Measurements from ENCODE around the gene DHPS.
"Not testable (repeated sequence)": the region's sequence is repeated elsewhere in the genome, so short reads cannot be mapped to it uniquely, and the experiment has no call there.

Gene DHPS

DNA sequence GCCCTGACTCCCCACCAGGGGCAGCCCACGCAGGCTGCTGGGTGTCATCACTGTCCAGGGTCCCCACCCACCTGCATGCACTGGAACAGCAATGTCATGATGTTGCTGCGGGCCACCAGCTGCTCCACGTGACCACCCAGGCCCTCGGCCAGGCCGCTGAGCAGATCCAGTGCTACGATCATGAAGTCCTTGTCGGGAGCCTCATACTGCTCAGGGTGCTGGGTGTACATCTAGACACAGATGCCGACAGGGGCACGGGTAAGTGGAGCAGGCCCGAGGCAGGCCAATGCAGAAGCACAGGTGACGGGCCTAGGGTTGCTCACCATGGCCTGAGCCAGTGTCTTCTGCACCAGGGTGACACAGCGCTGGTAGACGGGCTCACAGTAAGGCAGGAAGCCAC, 23.5 kb upstream of the DHPS start:
- DNase-seq (ENCODE audit: low read depth): no peak

DNA sequence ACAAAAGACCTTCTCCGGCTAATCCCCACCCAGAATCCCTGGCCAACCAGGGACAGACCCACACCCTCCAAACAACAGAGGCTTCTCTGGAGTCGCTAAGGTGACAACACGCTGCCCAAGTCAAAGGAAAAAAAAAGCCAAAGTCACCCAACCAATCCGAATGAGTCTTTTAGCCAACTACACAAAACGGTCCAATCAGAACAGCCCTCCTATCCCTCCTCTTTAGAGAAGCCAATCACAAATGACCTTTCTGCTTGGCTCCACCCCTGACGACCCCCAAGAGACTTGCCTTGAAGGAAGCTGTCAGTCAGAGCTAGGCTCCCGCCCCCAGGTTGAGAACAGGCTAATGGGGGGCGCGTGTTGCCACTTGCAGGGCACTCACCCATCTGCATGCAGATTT, 21.4 kb upstream of the DHPS start:
- DNase-seq (ENCODE audit: low read depth): no peak

DNA sequence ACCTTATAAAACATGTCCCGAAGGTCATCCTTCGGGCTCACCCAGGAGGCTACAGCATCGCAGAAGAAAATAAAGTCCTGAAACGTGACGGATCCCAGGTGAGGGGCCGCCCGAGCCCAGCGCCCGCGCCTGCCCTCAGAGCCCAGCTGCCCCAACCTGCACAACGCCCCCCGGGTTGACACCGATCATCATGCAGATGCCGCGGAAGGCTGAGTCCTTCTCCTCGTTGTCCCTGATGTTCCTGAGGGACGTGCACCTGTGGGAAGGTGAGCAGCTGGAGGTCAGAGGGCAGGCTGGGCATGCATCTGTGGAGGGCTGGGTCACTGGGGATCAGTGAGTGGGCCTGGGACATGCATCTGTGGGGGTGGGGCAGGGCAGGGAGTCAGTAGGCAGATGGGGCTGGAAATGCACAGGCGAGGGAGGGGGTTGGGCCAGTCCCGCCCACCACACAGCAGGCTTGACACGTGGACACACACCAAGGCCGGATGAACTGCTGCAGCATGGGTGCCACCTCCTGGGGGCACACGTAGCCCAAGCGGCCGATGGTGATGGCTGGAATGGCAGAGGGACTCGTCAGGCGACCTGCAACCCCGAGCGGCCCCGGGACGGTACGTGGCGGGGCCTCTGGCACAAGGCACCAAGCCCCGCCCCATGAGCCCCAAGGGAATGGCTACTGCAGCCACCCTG, 20.1 kb upstream of the DHPS start:
- no peak for DNase-seq (ENCODE audit: low read depth)

DNA sequence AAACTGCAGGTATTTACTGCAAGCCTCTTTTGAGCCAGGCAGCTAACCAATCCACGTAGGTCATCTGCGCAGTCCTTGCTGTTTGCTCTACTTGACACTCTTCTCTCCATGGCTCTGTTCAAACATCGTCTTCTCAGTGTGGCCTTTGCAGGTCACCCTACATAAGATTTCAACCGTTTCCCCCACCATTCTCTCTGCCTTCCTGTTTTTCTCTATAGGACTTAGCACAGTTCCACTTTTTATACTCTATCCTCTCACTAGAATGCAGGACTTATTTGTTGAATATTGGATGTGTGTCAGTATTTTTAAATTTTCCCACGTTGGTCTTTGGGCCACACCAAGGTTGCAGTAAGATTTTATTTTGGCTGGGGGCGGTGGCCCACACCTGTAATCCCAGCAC, 16.5 kb upstream of the DHPS start:
- DNase-seq (ENCODE audit: low read depth): no peak

DNA sequence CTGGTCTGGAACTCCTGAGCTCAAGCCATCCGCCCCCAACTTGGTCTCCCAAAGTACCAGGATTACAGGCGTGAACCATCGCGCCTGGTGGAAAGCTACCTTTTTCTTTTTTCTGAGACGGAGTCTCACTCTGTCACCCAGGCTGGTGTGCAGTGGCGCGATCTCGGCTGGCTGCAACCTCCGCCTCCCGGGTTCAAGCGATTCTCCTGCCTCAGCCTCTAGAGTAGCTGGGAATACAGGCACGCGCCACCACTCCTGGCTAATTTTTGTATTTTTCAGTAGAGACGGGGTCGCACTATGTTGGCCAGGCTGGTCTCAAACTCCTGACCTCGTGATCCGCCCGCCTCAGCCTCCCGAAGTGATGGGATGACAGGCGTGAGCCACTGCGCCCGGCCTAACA, 15.7 kb upstream of the DHPS start:
- DNase-seq (ENCODE audit: low read depth): not testable (repeated sequence)

DNA sequence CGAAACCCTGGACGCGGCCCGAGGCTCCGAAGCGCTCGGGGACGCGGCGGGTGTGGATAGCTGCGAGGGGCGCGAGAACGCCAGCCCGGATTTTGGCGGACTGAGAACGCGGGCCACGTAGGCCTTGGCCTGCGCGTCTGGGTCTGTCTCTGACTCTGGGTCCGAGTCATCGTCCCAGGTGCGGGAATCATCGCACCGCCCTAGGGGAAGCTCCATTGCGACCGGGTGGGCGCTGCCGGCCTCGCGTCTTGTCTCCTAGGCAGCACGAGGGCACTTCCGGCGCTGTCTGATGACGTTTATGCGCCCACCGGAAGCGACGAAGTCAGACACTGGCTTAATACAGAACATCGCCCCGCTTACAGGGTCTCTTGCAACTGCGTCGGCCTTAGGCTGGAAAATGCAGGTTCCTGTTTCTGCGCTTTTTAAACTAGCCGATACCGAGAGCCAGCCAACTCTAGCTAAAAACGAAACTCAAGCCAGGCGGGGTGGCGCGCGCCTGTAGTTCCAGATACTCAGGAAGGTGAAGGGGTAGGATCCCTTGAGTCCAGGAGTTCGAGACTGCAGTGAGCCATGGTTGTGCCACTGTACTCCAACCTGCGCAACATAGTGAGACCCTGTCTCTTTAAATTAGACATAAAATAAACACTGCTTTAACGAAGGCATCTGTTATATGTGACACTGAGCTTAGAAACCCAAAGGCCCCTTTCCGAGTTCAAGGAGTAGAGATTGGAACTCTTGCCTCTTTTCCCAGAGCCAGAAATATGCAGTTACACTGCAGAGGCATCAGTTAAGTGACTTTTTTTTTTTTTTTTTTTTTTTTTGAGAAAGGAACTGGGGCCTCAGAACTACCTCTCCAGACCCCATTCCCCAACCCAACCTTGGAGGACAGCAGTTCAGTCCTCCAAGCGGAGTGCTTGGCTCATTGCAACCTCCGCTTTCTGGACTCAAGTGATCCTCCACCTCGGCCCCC, 15.0 kb upstream of the DHPS start, which contains the start of gene FBXW9:
Gene FBXW9, minus strand, starts transcription at position 266 of the 970 bp plus-strand sequence. Its CDS starts 50 bp downstream, at position 216.
- peak; percentile 100 for DNase-seq (ENCODE audit: low read depth)

DNA sequence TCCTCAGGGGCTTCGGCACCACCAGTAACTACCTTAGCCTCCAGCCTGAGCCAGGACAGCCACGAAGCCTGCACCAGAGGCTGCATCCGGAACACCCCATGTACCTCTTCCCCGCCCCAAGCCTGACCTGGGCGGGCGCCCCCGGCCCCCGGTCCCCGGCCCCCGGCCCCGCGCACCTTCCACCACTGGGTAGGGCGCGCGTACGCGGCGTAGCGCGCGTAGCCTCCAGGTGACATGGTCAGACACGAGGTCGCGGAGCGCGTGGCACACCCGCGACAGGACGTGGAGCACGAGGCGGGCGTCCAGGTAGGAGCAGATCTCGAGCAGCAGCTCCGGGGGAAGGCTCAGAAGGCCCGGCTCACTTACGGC, 14.3 kb upstream of the DHPS start:
- DNase-seq (ENCODE audit: low read depth): no peak

DNA sequence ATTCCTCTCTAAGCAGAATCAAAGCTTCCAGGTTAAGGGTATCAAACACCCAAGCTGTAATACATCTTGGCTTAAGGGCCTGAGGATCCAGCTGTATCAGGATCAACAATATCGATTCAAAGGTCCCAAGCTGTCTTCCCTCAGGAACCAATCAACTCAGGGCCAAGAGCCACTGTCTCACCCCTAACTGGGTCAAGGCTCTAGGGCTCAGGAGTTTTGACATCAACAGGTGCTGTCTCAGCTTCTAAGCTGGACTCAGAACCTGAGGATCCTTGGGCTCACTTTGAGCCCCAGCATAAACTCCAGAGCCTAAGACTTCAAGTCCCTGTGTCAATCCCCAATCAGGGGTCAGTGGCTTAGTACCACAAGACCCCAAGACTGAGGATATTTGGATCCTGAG, 13.8 kb upstream of the DHPS start:
- DNase-seq (ENCODE audit: low read depth): no peak

DNA sequence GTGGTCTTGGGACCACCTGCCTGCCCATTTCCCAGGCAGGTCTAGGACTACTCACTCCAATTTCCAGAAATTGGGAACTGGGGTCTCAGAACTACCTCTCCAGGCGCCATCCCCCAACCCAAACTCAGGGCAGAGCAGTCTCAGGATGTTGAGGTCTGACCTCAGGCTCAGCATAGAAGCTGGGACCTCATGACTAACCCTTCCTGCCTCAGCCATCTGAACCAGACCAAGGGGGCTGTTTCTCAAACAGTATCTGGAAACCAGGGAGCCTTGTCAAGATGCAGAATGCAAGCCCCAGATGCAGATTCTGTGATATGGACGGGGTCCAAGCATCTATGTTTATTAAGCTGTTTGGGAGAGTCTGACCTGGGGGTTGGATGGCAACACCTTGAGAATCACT, 13.4 kb upstream of the DHPS start:
- no peak for DNase-seq (ENCODE audit: low read depth)

DNA sequence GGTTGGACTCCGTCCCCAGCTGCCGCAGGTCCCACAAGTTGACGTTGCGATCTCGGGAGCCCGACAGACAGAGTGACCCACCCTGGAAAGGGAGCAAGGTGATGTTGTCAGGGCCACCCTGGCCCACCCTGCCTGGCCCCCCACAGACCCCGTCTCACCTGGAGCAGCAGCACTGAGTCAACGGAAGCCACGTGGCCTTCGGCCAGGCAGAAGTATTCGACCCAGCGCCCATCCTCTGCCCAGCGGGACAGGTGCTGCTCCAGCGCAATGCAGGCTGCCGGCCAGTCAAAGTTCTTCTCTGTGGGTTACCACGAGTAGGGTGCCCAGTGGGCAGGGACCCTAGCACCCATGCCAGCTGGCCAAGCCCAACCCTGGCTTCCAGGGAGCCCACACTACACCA, 13.0 kb upstream of the DHPS start:
- DNase-seq (ENCODE audit: low read depth): no peak

DNA sequence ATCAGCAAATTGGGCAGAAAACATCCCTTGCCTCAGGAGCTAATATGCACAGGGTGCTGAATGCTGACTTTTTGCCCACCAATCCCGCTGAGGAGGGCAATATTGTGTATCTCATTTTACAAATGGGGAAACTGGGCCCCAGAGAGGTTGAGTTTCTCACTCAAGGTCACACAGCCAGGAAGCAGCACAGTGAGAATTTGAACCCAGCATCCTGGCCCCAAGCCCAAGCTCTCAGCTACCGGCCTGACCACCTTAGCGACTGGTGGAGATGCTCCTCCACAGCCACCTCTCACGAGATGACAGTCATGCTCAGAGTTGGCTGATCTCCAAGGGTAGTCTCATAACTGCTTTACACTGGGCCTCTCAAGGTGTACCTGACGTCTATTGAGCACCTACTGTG, 11.3 kb upstream of the DHPS start:
- DNase-seq (ENCODE audit: low read depth): no peak

DNA sequence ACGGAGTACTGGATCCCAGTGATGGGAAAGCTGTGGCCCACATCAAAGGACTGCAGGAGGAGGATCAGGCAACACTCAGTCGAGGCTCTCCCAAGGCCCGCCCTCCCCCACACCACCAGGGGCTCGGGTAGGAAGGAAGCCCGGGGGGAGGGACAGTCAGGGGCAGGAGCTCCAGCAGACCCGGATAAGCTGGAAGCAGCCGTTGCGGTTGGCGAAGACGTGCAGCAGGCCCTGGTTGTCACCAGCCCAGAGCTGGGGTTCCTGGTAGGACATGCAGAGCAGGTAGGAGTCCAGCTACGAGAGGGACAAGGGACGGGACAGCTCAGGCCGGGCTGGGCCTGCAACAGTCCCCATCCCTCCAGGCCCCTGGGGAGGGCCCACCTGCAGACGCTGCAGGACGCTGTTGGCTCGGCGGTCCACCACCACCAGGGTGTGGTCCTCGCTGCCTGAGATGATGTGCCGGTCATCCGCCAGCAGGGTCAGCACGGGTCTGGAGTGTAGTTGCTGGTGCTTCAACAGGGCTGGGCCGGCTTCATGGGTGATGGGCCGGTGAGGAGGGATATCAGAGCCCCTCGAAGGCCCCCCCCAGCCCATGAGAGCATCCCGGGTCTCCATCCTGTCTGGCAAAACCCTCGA, 8.0 kb upstream of the DHPS start:
- DNase-seq (ENCODE audit: low read depth): no peak

DNA sequence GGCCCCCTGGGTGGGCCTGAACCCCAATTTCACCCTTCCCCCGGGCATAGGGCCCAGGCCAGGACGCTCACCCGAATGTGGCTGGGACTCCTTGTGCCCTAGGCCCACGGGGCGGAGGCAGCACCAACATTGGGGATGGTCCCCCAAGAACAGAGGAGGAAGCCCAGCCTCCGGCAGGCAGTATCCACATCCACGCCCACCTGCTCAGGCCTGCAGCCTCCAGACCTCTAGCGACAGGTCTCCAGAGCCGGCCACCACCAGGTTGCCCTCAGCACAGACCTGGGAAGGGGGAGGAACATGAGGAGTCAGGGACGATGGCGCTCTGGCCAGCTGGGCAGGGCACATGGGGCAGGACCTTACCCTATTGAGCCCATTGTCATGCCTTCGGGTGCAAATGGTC, 7.3 kb upstream of the DHPS start:
- no peak for DNase-seq (ENCODE audit: low read depth)

DNA sequence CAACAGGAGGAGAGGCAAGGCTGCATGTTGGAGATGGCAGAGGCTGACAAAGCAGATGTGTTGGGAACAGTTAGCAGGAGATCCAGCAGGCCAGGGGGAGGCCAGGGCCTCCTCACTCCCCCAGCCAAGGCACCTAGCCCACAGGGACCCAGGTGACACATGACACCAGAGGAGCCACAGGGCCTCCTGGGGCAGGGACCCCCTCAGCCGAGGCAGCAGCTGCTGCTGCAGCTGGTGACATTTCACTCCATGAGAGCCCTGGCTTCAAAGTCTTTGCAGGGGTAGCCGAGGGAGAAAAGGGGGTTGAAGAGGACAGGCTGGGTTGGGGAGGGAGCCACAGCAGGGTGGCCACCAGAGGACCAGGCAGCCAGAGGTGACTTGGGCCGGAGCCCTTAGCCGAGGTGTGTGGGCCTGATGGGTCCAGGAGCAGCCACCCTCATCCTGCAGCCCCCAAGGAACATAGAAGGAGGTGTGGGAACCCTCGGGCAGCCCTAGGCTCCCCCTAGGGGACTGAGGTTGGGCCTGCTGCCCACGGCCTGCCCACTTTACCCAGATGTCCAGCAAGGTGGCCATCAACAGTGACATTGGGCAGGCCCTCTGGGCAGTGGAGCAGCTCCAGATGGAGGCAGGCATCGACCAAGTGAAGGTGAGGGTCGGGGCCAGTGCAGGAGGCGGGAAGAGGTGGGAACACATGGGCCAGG, 6.0 kb upstream of the DHPS start, which contains the start of gene GNG14:
Gene GNG14, plus strand, starts transcription at position 503 of the 701 bp plus-strand sequence. Its CDS starts 51 bp downstream, at position 554.
- DNase-seq (ENCODE audit: low read depth): no peak

DNA sequence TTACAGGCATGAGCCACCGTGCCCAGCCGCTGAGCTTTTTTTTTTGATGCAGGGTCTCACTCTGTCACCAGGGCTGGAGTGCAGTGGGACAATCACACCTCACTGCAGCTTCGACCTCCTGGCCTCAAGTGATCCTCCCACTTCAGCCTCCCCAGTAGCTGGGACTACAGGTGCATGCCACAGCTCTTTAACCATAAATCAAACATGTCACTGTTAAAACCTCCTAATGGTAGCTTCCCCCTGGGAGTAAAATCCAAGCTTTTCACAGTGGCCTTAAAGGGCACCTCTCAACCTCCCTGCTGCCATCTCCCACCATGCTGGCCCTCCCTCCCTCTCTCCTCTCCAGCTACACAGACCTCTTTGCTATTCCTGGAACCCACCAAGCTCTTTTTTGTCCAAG, 4.2 kb upstream of the DHPS start:
- no peak for DNase-seq (ENCODE audit: low read depth)

DNA sequence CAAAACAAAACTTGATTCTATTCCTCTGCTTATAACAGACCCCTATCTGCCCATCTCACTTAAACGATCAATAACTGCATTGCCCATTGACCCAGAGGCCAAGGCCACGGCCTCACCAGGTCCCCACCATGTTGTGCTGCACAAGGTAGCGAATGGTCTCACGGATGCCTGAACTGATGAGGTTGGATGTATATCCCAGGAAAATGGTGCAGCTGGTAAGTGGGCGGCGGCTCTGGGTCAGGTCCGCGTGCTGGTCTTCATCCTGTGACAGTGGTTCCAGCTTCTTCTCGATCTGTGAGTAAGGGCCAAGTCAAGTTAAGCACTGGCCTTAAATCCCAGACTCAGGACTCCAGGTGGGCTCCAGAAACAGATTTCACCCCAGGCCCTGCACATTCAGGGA, 1.6 kb downstream of the DHPS start:
- DNase-seq (ENCODE audit: low read depth): no peak

DNA sequence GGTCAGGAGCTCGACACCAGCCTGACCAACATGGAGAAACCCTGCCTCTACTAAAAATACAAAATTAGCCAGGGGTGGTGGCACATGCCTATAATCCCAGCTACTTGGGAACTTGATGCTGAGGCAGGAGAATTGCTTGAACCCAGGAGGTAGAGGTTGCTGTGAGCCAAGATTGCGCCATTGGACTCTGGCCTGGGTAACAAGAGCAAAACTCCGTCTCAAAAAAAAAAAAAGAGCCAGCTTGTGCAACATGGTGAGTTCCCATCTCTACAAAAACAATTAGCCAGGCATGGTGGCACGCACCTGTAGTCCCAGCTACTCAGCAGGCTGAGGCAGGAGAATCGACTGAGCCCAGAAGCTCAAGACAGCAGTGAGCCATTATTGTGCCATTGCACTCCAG, 3.6 kb downstream of the DHPS start:
- DNase-seq (ENCODE audit: low read depth): not testable (repeated sequence)

DNA sequence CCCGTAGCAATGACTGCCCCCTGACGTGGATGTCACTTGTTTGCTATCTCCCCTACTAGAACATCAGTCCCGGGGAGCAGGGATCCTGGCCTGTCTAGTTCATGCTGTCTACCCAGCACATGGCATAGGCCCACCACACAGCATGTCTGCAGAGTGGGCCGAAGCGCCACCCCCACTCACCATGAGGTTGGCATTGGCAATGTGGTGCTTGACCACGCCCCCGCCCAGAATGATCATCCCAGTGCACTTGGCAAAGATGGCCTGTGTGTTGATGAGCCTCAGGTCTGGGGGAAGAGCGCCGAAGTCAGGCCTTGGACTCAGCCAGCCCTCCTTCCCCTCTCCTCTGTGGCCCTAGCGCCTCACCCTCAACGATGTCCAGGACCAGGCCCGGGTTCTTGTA, 4.8 kb downstream of the DHPS start:
- no peak for DNase-seq (ENCODE audit: low read depth)

DNA sequence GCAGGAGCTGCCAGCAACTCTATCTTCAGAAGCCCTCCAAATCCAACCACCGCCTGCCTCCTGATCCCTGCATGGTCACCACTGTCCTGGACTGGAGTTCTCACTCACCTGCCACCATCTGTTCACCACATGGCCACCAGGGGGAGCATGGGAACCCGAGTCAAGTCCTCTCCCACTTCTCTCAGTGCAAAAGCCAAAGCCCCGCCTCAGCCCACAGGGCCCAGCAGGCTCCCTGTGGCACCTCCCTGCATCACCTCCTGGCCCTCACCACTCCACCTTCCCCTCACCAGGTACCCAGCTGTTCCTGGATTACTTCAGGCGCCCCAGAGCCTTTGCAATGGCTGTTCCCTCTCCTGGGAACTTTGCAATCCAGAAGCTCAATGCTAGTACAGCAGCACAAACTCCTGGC, 5.3 kb downstream of the DHPS start:
- peak; percentile 83 for DNase-seq (ENCODE audit: low read depth)

DNA sequence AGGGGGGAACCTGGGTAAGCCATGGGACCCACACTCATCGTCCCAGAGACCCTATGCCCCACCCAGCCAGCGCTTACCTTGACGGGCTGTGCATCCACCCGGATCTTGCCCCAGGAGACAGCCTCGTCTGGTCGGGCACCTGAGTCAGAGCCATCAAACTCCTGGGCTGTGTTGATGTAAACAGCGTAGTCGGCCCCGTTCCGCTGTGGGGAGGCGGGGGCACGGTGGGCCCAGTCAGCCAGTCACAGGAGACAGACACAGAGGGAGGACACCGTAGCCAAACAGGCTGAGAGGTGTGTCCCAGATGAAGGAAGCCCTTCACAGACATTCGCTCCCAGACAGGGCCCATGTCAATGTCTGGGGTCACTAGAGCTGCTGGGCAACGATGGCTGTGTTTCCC, 5.7 kb downstream of the DHPS start:
- DNase-seq (ENCODE audit: low read depth): no peak

DNA sequence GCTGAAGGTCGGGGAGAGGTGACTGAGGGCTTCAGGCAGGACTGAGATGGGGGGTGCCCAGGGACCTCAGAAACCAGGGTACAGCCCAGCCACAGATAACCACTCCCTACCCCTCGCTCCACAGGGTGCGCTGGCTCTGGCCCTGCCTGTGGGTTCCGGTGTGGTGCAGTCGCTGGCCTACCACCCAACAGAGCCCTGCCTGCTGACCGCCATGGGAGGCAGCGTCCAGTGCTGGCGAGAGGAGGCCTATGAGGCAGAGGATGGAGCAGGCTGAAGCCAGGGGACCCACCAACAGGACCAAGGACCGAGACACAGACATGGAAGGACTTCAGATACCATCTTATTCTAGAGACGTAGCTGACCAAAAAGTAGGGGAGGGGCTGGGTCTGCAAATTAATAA, 6.3 kb downstream of the DHPS start:
- no peak for DNase-seq (ENCODE audit: low read depth)

DNA sequence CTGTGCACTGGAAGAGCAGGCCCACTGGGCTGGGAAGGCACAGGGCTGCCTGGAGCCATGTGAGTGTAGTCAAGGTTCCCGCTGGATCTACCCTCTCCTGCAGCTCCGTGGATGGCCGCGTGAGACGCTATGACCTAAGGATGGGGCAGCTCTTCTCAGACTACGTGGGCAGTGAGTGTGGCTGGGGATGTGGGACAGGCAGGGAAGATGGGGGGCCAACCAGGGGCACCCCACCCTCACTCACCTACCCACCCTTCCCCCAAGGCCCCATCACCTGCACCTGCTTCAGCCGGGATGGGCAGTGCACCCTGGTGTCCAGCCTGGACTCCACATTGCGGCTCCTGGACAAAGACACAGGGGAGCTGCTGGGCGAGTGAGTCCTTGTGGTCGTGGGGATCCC, 8.9 kb downstream of the DHPS start:
- DNase-seq (ENCODE audit: low read depth): no peak

Measured in stimulated activated CD8-positive, alpha-beta memory T cell treated with anti-CD3 and anti-CD28 coated beads, Interleukin-15, amount 100 ng/mL, for 24 hours (primary cell).